ENCODE results near the gene FIG4.
A peak's percentile ranks its signal among the peaks of the same experiment; 100 is the strongest.
"Not testable (repeated sequence)": the region's sequence is repeated elsewhere in the genome, so short reads cannot be mapped to it uniquely, and the experiment has no call there.

Gene FIG4

GRCh38 chr6:109760208-109760607 lies 69.1 kb downstream of the FIG4 start:
- peak; percentile 15 for DNase-seq (ENCODE audit: low spot score)

GRCh38 chr6:109762166-109762565 lies 71.1 kb downstream of the FIG4 start:
- DNase-seq (ENCODE audit: low spot score): peak; percentile 45

GRCh38 chr6:109762769-109763441 lies 71.8 kb downstream of the FIG4 start:
- no peak for DNase-seq (ENCODE audit: low spot score)

GRCh38 chr6:109766167-109766566 lies 75.1 kb downstream of the FIG4 start:
- no peak for DNase-seq (ENCODE audit: low spot score)

GRCh38 chr6:109767961-109768360 lies 76.9 kb downstream of the FIG4 start:
- DNase-seq (ENCODE audit: low spot score): no peak

GRCh38 chr6:109768485-109768884 lies 77.4 kb downstream of the FIG4 start:
- DNase-seq (ENCODE audit: low spot score): no peak

GRCh38 chr6:109769213-109769612 lies 78.1 kb downstream of the FIG4 start:
- no peak for DNase-seq (ENCODE audit: low spot score)

- DNase-seq (ENCODE audit: low spot score): no peak
These were observed 79.0 kb downstream of the FIG4 start for GRCh38 chr6:109770047-109770446.

GRCh38 chr6:109770779-109771178 lies 79.7 kb downstream of the FIG4 start:
- DNase-seq (ENCODE audit: low spot score): no peak

GRCh38 chr6:109771939-109772755 lies 81.1 kb downstream of the FIG4 start:
- not testable (repeated sequence) for DNase-seq (ENCODE audit: low spot score)

- no peak for DNase-seq (ENCODE audit: low spot score)
These were observed 81.9 kb downstream of the FIG4 start for GRCh38 chr6:109772883-109773431.

- DNase-seq (ENCODE audit: low spot score): no peak
These were observed 89.9 kb downstream of the FIG4 start for GRCh38 chr6:109781001-109781400.

- DNase-seq (ENCODE audit: low spot score): no peak
These were observed 91.4 kb downstream of the FIG4 start for GRCh38 chr6:109782491-109782999.

- DNase-seq (ENCODE audit: low spot score): no peak
These were observed 92.3 kb downstream of the FIG4 start for GRCh38 chr6:109783250-109783986.

- DNase-seq (ENCODE audit: low spot score): no peak
These were observed 96.2 kb downstream of the FIG4 start for GRCh38 chr6:109787312-109787711.

- DNase-seq (ENCODE audit: low spot score): no peak
These were observed 97.6 kb downstream of the FIG4 start for GRCh38 chr6:109788687-109789086.

GRCh38 chr6:109790131-109790530 lies 99.0 kb downstream of the FIG4 start:
- peak; percentile 72 for DNase-seq (ENCODE audit: low spot score)

- DNase-seq (ENCODE audit: low spot score): no peak
These were observed 100.2 kb downstream of the FIG4 start for GRCh38 chr6:109791301-109791700.

- no peak for DNase-seq (ENCODE audit: low spot score)
These were observed 101.9 kb downstream of the FIG4 start for GRCh38 chr6:109793021-109793420.

GRCh38 chr6:109793792-109794191 lies 102.7 kb downstream of the FIG4 start:
- DNase-seq (ENCODE audit: low spot score): peak; percentile 88

GRCh38 chr6:109794201-109794923 lies 103.3 kb downstream of the FIG4 start:
- DNase-seq (ENCODE audit: low spot score): peak; percentile 35

Data from kidney tubule cell (primary cell).